ENCODE results near the gene RNF13. TPM values are rescaled to one million over a fixed set of nuclear protein-coding genes. Genes with fewer than 3 reads are reported as not detected.

Gene RNF13
- total and polyA plus RNA-seq, 2 donors (not counting 1 experiment from before 2014, with no cell fraction given): 38.0 to 86.5 TPM

- Mint-ChIP-seq H3K4me3 (no peak within 1 kb of the TSS), H3K27me3 (peaks cover 25% of the 10 kb centered on the region), H3K9me3 (ENCODE audit: insufficient read depth) (no peaks in the 10 kb centered on the region), H3K27ac (no peak within 1 kb of the TSS), H3K4me1 (no peaks in the 10 kb centered on the region)
- no peak within 1 kb of the TSS for H3K27ac ChIP-seq (ENCODE audit: low read length in 2 of 2)
- H3K4me2 ChIP-seq (replicated peaks; ENCODE audit: low read depth, low read length, poor library complexity, severe bottlenecking): no peak within 1 kb of the TSS
- no peak for ATAC-seq (ENCODE audit: low read depth)
- H3K9ac ChIP-seq (ENCODE audit: low read length): no peak within 1 kb of the TSS
- TF ChIP-seq, protein P1, sequence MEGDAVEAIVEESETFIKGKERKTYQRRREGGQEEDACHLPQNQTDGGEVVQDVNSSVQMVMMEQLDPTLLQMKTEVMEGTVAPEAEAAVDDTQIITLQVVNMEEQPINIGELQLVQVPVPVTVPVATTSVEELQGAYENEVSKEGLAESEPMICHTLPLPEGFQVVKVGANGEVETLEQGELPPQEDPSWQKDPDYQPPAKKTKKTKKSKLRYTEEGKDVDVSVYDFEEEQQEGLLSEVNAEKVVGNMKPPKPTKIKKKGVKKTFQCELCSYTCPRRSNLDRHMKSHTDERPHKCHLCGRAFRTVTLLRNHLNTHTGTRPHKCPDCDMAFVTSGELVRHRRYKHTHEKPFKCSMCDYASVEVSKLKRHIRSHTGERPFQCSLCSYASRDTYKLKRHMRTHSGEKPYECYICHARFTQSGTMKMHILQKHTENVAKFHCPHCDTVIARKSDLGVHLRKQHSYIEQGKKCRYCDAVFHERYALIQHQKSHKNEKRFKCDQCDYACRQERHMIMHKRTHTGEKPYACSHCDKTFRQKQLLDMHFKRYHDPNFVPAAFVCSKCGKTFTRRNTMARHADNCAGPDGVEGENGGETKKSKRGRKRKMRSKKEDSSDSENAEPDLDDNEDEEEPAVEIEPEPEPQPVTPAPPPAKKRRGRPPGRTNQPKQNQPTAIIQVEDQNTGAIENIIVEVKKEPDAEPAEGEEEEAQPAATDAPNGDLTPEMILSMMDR (IDR thresholded peaks at IDR 0.05): no peak
- TF ChIP-seq EZH2 (IDR thresholded peaks at IDR 0.05; ENCODE audit: borderline replicate concordance, insufficient read depth, low read depth, low read length, poor library complexity, severe bottlenecking): no peak
- no peaks in the 10 kb centered on the region for H3K4me1 ChIP-seq (ENCODE audit: control insufficient read depth in 2 of 2, insufficient read depth in 2 of 2, low read length in 2 of 2)
- H4K20me1 ChIP-seq (ENCODE audit: control insufficient read depth, insufficient read depth, low read length, poor library complexity, severe bottlenecking): no peaks in the 10 kb centered on the region
- H3K4me3 ChIP-seq (ENCODE audit: control extremely low read depth in 1 of 5, extremely low read depth in 1 of 5, insufficient read depth in 1 of 5, low read depth in 2 of 5, low read length in 4 of 5): no peak within 1 kb of the TSS
- H3K79me2 ChIP-seq (ENCODE audit: control insufficient read depth, insufficient read depth, low read length): no peaks in the 10 kb centered on the region
- POLR2A ChIA-PET: no interaction called here
- no peaks in the 10 kb centered on the region for H3K9me3 ChIP-seq (ENCODE audit: control extremely low read depth in 1 of 3, control insufficient read depth in 2 of 3, insufficient read depth in 1 of 3, low read length in 2 of 3)
- no peaks in the 10 kb centered on the region for H3K36me3 ChIP-seq (replicated peaks in 1 of 2; ENCODE audit: control extremely low read depth in 1 of 2, control insufficient read depth in 1 of 2, extremely low read depth in 1 of 2, insufficient read depth in 2 of 2, low read length in 1 of 2)
- H3K27me3 ChIP-seq (replicated peaks in 1 of 4; ENCODE audit: control extremely low read depth in 1 of 4, control insufficient read depth in 3 of 4, insufficient read depth in 4 of 4, low read length in 3 of 4): peaks cover 0 to 14% (median 6%) of the 10 kb centered on the region in 4 experiments
- DNase-seq: no peak
- no peak within 1 kb of the TSS for H2AFZ ChIP-seq (ENCODE audit: insufficient read depth, low read depth, low read length, poor library complexity, severe bottlenecking)
- no CpG with 5 or more reads among the region's 4 CpGs for WGBS (ENCODE audit: insufficient coverage)
- intact Hi-C loops (cut with micrococcal nuclease): no loop called here
- CTCF ChIA-PET: interaction anchor here (1.5 to 2.6 kb wide), 2 partner anchors 16 to 22 kb away, joined by 4 to 13 read pairs; no protein-coding TSS in a partner anchor
Observed at GRCh38 chr3:149792452-149793270, 20.4 kb upstream of the RNF13 start, which contains the start of gene ANKUB1. Gene ANKUB1, minus strand, starts transcription at chr3:149792554. Its CDS starts 188 bp downstream, at chr3:149792366.

- no peaks in the 10 kb centered on the region for H3K36me3 ChIP-seq (replicated peaks in 1 of 2; ENCODE audit: control extremely low read depth in 1 of 2, control insufficient read depth in 1 of 2, extremely low read depth in 1 of 2, insufficient read depth in 2 of 2, low read length in 1 of 2)
- DNase-seq: no peak
- no peak overlapping the region for H3K27ac ChIP-seq (ENCODE audit: low read length in 2 of 2)
- no peak overlapping the region for H3K4me2 ChIP-seq (replicated peaks; ENCODE audit: low read depth, low read length, poor library complexity, severe bottlenecking)
- H3K4me3 ChIP-seq (ENCODE audit: control extremely low read depth in 1 of 5, extremely low read depth in 1 of 5, insufficient read depth in 1 of 5, low read depth in 2 of 5, low read length in 4 of 5): no peak overlapping the region
- no peak overlapping the region for H3K27ac Mint-ChIP-seq
- peaks cover 0 to 5% (median 0%) of the 10 kb centered on the region in 4 experiments for H3K27me3 ChIP-seq (replicated peaks in 1 of 4; ENCODE audit: control extremely low read depth in 1 of 4, control insufficient read depth in 3 of 4, insufficient read depth in 4 of 4, low read length in 3 of 4)
- no peaks in the 10 kb centered on the region for H3K4me1 ChIP-seq (ENCODE audit: control insufficient read depth in 2 of 2, insufficient read depth in 2 of 2, low read length in 2 of 2)
- H3K79me2 ChIP-seq (ENCODE audit: control insufficient read depth, insufficient read depth, low read length): no peaks in the 10 kb centered on the region
- no peaks in the 10 kb centered on the region for H3K9me3 ChIP-seq (ENCODE audit: control extremely low read depth in 1 of 3, control insufficient read depth in 2 of 3, insufficient read depth in 1 of 3, low read length in 2 of 3)
- ChIA-PET CTCF (interaction anchor here (1.1 to 2.8 kb wide), 3 partner anchors 12 to 616 kb away, joined by 3 to 17 read pairs (median 4); no protein-coding TSS in a partner anchor), POLR2A (no interaction called here)
- no peaks in the 10 kb centered on the region for H4K20me1 ChIP-seq (ENCODE audit: control insufficient read depth, insufficient read depth, low read length, poor library complexity, severe bottlenecking)
- WGBS (ENCODE audit: insufficient coverage): no CpG with 5 or more reads among the region's 1 CpG
- no peak overlapping the region for H3K4me3 Mint-ChIP-seq
- intact Hi-C loops (cut with micrococcal nuclease): no loop called here
- H3K27me3 Mint-ChIP-seq: peaks cover 19% of the 10 kb centered on the region
- no peak overlapping the region for H2AFZ ChIP-seq (ENCODE audit: insufficient read depth, low read depth, low read length, poor library complexity, severe bottlenecking)
- peaks cover 2% of the 10 kb centered on the region for H3K9me3 Mint-ChIP-seq (ENCODE audit: insufficient read depth)
- no peak for ATAC-seq (ENCODE audit: low read depth)
- no peak overlapping the region for H3K9ac ChIP-seq (ENCODE audit: low read length)
- no peak for TF ChIP-seq EZH2 (IDR thresholded peaks at IDR 0.05; ENCODE audit: borderline replicate concordance, insufficient read depth, low read depth, low read length, poor library complexity, severe bottlenecking)
- TF ChIP-seq, protein P1 (IDR thresholded peaks at IDR 0.05): no peak
- H3K4me1 Mint-ChIP-seq: peaks cover 3% of the 10 kb centered on the region
Observed at GRCh38 chr3:149796026-149796425, 17.0 kb upstream of the RNF13 start.
